ENCODE data around the gene LATS2.

LATS2 gene

DNA sequence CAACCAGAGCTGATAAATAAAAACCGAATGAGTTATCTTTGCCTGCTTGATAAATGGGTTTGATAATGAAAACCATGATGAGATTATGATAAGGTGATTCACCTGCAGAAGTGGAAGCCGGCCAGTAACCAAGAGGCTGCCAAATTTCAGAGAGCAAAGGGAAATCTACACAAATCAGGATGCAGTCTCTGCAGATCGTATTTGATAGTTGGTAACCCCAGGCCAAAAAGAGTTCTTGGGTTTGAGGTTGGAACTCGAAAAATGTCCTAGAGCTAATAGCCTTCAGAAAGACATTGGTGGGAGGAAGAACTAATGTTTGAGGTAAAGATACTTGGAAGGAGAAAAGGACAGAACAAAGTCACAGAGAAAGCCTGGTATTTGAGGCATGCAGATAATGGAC lies 9.6 kb upstream of the LATS2 start:
- Histone ChIP-seq H3K27me3 (ENCODE audit: control insufficient read depth, insufficient read depth, low read length) (peaks cover 5% of the 10 kb centered on the region), H3K4me1 (ENCODE audit: control insufficient read depth, insufficient read depth, low read length) (peaks cover 6% of the 10 kb centered on the region), H3K36me3 (ENCODE audit: control insufficient read depth, insufficient read depth, low read length) (no peaks in the 10 kb centered on the region), H3K9ac (ENCODE audit: low read length) (no peak overlapping the region), H3K9me3 (ENCODE audit: control insufficient read depth, low read length) (no peaks in the 10 kb centered on the region), H3K4me3 (ENCODE audit: low read length) (no peak overlapping the region)

DNA sequence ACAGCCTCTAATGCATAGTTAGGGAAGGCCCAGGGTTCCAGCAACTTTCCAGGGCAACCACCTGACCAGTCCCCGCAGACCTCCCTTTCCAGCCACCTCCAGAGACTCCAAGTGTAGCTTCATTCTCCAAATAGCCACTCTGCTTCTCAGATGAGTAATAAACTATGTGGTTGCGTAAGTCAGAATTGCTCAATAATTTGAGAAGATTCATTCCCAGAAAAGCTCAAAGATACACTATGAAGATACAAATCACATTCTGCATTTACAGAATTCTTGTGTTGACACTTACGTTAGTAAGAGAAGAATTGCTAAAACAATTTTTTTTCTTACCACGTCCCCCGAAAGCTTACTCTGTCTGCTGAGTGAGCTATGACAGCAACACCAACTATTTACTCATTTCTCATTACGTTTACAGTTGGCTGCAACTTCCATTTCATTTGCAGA lies 8.2 kb upstream of the LATS2 start:
- H3K9ac ChIP-seq (ENCODE audit: low read length) = no peak overlapping the region
- H3K4me1 ChIP-seq (ENCODE audit: control insufficient read depth, insufficient read depth, low read length) = no peaks in the 10 kb centered on the region
- H3K36me3 ChIP-seq (ENCODE audit: control insufficient read depth, insufficient read depth, low read length) = no peaks in the 10 kb centered on the region
- no peaks in the 10 kb centered on the region for H3K27me3 ChIP-seq (ENCODE audit: control insufficient read depth, insufficient read depth, low read length)
- no peaks in the 10 kb centered on the region for H3K9me3 ChIP-seq (ENCODE audit: control insufficient read depth, low read length)
- H3K4me3 ChIP-seq (ENCODE audit: low read length) = no peak overlapping the region

DNA sequence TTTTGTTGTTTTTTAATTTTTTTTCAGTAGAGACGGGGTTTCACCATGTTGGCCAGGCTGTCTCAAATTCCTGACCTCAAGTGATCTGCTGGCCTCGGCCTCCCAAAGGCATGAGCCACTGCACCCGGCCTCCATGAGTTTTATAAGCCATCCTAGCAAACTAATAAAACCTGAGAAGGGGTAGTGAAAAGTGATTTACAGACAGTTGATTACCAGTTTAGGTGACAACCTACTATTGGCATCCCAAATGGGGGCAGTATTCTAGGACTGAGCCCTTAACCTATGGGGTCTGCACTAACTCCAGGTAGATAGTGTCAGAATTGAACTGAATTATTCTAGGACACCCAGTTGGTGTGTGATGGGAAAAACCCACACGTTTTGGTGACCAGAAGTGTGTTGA lies 6.5 kb upstream of the LATS2 start:
- H3K36me3 ChIP-seq (ENCODE audit: control insufficient read depth, insufficient read depth, low read length) = no peaks in the 10 kb centered on the region
- no peaks in the 10 kb centered on the region for H3K27me3 ChIP-seq (ENCODE audit: control insufficient read depth, insufficient read depth, low read length)
- H3K9ac ChIP-seq (ENCODE audit: low read length) = no peak overlapping the region
- no peaks in the 10 kb centered on the region for H3K4me1 ChIP-seq (ENCODE audit: control insufficient read depth, insufficient read depth, low read length)
- no peaks in the 10 kb centered on the region for H3K9me3 ChIP-seq (ENCODE audit: control insufficient read depth, low read length)
- H3K4me3 ChIP-seq (ENCODE audit: low read length) = no peak overlapping the region

DNA sequence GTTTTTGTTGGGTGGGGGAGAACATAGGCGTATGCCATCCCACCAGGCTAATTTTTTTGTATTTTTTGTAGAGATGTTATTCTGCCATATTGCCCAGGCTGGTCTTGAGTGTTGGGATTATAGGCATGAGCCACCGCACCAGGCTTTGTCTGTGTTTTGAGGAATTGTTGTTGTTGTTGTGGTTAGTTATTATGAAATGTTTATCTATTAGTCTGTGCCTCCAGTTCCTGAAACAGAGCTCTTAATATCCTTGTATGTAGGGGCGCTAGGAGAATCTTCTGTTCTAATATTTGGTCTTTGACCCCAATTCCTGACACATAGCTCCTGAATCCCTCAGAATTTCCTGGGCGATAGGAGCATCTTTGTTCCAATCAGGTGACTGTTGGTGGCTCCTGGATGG lies 5.6 kb upstream of the LATS2 start:
- no peak overlapping the region for H3K4me3 ChIP-seq (ENCODE audit: low read length)
- H3K36me3 ChIP-seq (ENCODE audit: control insufficient read depth, insufficient read depth, low read length) = no peaks in the 10 kb centered on the region
- H3K27me3 ChIP-seq (ENCODE audit: control insufficient read depth, insufficient read depth, low read length) = no peaks in the 10 kb centered on the region

DNA sequence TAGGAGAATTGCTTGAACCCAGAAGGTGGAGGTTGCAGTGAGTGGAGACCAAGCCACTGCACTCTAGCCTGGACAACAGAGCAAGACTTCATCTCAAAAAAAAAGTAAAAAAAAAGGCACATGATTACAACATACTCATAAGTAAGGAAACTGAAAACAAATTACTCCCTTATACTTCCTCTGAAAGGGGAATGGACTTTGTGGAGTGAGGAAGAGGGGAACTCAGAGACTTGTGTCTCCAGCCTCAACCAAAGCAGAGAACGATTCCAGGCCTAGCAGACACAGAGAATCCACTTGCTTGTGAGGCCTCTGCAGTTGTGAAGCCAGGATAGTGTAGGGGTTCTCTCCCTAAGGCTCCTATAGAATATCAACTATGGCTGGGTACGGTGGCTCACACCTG lies 4.3 kb upstream of the LATS2 start:
- Histone ChIP-seq H3K9me3 (ENCODE audit: control insufficient read depth, low read length) (no peaks in the 10 kb centered on the region), H3K9ac (ENCODE audit: low read length) (no peak overlapping the region), H3K4me1 (ENCODE audit: control insufficient read depth, insufficient read depth, low read length) (no peaks in the 10 kb centered on the region), H3K36me3 (ENCODE audit: control insufficient read depth, insufficient read depth, low read length) (no peaks in the 10 kb centered on the region), H3K27me3 (ENCODE audit: control insufficient read depth, insufficient read depth, low read length) (no peaks in the 10 kb centered on the region), H3K4me3 (ENCODE audit: low read length) (no peak overlapping the region)

More for the DNA sequence above, 5.6 kb upstream of the LATS2 start:
- no peaks in the 10 kb centered on the region for H3K9me3 ChIP-seq (ENCODE audit: control insufficient read depth, low read length)
- H3K9ac ChIP-seq (ENCODE audit: low read length) = no peak overlapping the region
- no peaks in the 10 kb centered on the region for H3K4me1 ChIP-seq (ENCODE audit: control insufficient read depth, insufficient read depth, low read length)

DNA sequence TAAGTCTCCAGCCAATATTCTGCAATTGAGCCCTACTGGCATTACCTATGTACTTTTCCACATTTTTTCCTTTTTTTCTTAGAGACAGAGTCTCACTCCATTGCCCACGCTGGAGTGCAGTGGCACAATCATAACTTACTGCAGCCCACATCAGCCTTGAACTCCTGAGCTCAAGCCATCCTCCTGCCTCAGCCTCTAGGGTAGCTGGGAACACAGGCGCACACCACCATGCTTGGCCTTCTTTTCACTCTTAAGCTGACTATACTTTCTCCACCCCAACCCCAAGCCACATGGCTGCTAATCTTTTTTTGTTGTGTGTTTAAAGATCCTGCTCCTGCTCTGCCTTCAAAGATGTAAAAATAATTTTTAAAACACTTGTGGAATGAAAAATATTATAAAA lies 1.6 kb upstream of the LATS2 start:
- no peaks in the 10 kb centered on the region for H3K36me3 ChIP-seq (ENCODE audit: control insufficient read depth, insufficient read depth, low read length)
- H3K4me3 ChIP-seq (ENCODE audit: low read length) = no peak overlapping the region
- H3K9ac ChIP-seq (ENCODE audit: low read length) = no peak overlapping the region
- no peaks in the 10 kb centered on the region for H3K9me3 ChIP-seq (ENCODE audit: control insufficient read depth, low read length)
- no peaks in the 10 kb centered on the region for H3K27me3 ChIP-seq (ENCODE audit: control insufficient read depth, insufficient read depth, low read length)
- H3K4me1 ChIP-seq (ENCODE audit: control insufficient read depth, insufficient read depth, low read length) = no peaks in the 10 kb centered on the region

DNA sequence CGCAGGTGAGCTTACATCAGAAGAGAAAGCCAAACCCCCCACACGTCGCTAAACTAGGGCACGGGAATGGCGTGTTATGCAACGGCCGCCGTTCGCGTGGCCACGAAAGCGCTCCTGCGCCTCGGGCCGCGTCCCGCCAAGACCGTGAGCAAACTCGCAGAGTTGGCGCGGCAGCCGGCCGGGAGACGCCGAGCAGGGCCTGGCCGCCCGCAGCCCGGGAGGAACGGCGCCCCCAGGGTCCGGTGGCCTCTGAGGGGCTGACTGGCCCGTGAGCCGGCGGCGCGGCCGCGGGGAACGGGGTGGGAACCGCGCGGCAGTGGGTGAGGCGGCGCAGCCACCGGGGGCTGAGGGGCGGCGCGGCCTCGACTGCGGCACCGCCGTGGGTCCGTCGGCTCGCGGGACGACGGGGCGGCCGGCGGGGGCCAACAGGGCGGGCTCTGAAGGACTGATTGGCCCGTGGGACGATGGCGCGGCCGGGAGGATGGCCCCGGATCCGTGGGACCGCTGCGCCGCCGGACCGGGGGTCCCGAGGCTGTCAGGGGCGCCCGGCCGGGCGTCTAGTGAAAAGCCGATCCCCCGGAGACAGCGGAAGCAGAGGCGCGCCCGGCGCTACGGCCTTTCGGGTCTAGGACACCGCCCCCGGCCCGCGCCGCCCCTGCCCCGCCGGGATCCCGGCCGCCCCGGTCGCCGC lies 903 bp downstream of the LATS2 start:
- H3K9ac ChIP-seq (ENCODE audit: low read length) = peak overlapping the region; percentile 93
- H3K4me1 ChIP-seq (ENCODE audit: control insufficient read depth, insufficient read depth, low read length) = no peaks in the 10 kb centered on the region
- H3K9me3 ChIP-seq (ENCODE audit: control insufficient read depth, low read length) = no peaks in the 10 kb centered on the region
- H3K36me3 ChIP-seq (ENCODE audit: control insufficient read depth, insufficient read depth, low read length) = no peaks in the 10 kb centered on the region
- H3K4me3 ChIP-seq (ENCODE audit: low read length) = peak overlapping the region; percentile 43
- no peaks in the 10 kb centered on the region for H3K27me3 ChIP-seq (ENCODE audit: control insufficient read depth, insufficient read depth, low read length)

DNA sequence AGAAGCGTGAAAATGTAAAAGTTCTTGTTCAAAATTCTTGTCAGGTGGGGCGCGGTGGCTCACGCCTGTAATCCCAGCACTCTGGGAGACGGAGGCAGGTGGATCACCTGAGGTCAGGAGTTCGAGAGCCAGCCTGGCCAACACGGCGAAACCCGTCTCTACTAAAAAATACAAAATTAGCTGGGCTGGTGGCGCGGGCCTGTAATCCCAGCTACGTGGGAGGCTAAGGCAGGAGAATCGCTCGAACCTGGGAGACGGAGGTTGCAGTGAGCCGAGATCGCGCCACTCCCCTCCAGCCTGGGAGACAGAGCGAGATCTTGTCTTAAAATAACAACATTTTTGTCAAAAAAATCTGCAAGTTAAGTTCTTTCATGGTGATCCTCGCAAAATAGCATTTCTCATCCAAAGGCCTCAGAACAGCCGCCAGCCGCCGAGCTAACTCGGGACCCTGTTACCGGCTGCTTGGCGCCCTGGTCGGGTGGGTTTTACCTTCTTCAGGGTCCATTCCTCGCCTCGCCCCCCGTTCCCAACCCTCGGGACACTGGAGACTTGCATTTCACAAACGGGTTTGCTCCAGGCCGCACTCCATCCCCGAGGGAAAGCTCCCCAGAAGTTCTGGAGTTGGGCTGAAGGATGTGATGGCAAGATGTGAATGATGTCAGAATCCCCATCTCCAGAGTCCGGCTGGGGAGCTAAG lies 1.6 kb downstream of the LATS2 start:
- Histone ChIP-seq H3K4me3 (ENCODE audit: low read length) (peak overlapping the region; percentile 43), H3K27me3 (ENCODE audit: control insufficient read depth, insufficient read depth, low read length) (no peaks in the 10 kb centered on the region), H3K4me1 (ENCODE audit: control insufficient read depth, insufficient read depth, low read length) (no peaks in the 10 kb centered on the region), H3K36me3 (ENCODE audit: control insufficient read depth, insufficient read depth, low read length) (no peaks in the 10 kb centered on the region), H3K9ac (ENCODE audit: low read length) (peak overlapping the region; percentile 93), H3K9me3 (ENCODE audit: control insufficient read depth, low read length) (no peaks in the 10 kb centered on the region)

DNA sequence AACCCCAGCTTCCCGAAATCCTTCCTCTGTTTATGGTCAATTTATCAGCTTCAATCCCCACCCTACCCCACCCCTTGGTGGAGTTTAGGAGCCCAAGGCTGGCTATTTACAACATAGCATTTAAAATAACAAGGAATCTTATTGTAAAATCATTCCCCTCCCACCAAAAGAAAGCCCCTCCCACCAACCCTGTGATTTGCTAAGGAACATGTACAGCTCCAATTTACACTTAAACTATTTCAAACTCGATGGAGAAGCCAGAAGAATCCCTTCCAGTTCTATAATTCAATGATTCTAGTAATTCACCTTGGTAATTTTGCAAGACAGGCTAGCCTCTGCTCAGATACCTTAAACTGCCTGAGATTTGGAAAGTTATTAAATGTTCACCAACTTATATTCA lies 3.0 kb downstream of the LATS2 start:
- Histone ChIP-seq H3K27me3 (ENCODE audit: control insufficient read depth, insufficient read depth, low read length) (no peaks in the 10 kb centered on the region), H3K4me3 (ENCODE audit: low read length) (no peak overlapping the region), H3K4me1 (ENCODE audit: control insufficient read depth, insufficient read depth, low read length) (no peaks in the 10 kb centered on the region), H3K36me3 (ENCODE audit: control insufficient read depth, insufficient read depth, low read length) (no peaks in the 10 kb centered on the region), H3K9me3 (ENCODE audit: control insufficient read depth, low read length) (no peaks in the 10 kb centered on the region), H3K9ac (ENCODE audit: low read length) (no peak overlapping the region)

DNA sequence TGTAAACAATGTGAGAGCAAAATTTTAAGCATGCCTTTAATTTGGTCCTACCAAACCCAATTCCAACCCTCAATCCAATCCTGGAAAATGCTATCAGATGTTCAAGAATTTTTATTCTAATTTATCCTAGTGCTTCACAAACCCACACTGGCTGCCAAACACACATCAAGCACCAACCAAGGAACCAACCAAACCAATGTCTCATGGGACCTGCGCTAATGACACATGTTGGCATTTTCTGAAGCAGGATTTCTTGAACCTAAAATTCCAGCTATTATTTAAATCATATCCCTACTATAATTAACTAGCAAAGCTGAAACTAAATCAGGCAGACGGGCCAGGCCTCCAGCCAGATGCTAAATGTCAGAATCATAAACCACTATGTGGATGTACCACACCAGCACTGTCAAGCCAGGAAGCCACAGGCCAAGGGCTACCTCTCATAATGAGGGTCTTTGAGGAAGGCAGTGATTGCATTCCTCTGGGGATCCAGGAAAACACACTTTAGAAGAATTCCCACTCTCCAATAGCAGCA lies 5.8 kb downstream of the LATS2 start:
- Histone ChIP-seq H3K27me3 (ENCODE audit: control insufficient read depth, insufficient read depth, low read length) (no peaks in the 10 kb centered on the region), H3K36me3 (ENCODE audit: control insufficient read depth, insufficient read depth, low read length) (no peaks in the 10 kb centered on the region), H3K9me3 (ENCODE audit: control insufficient read depth, low read length) (no peaks in the 10 kb centered on the region), H3K9ac (ENCODE audit: low read length) (no peak overlapping the region), H3K4me3 (ENCODE audit: low read length) (no peak overlapping the region), H3K4me1 (ENCODE audit: control insufficient read depth, insufficient read depth, low read length) (no peaks in the 10 kb centered on the region)

DNA sequence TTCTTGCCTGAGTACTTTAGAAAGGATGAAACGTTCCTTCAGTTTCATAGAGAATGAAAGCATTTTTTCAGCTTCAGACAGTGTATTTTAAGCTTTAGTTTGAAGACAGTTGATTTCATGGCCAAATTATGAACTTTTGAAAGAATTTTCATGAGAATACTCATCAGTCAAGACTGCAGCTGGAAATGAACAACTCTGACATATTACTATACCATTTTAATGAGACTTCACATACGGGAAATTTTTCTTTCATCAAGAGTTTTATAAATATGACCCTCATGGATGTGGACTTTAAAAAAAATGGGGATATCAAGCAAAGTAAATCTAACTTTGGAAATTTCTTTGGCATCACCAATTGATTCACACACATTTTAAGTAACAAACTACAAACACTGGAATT lies 6.4 kb downstream of the LATS2 start:
- no peaks in the 10 kb centered on the region for H3K36me3 ChIP-seq (ENCODE audit: control insufficient read depth, insufficient read depth, low read length)
- no peaks in the 10 kb centered on the region for H3K9me3 ChIP-seq (ENCODE audit: control insufficient read depth, low read length)
- no peaks in the 10 kb centered on the region for H3K4me1 ChIP-seq (ENCODE audit: control insufficient read depth, insufficient read depth, low read length)
- no peak overlapping the region for H3K4me3 ChIP-seq (ENCODE audit: low read length)
- H3K27me3 ChIP-seq (ENCODE audit: control insufficient read depth, insufficient read depth, low read length) = no peaks in the 10 kb centered on the region
- H3K9ac ChIP-seq (ENCODE audit: low read length) = no peak overlapping the region

DNA sequence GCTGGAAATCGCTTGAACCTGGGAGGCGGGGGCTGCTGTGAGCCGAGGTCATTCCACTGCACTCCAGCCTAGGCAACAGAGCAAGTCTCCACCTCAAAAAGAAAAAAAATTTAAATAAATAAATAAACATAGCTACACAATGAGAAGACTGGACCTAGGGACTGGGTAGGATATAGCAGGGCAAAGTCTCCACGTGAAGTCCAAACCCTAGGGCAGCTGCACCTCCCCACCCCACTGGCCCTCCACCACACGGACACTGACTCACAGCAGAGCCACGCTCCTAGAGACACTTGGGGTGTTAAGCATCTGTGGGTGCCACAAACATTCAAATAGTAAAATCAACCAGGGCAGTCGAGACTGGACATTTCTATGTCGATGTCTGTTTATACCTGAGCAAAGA lies 7.1 kb downstream of the LATS2 start:
- no peaks in the 10 kb centered on the region for H3K9me3 ChIP-seq (ENCODE audit: control insufficient read depth, low read length)
- H3K4me1 ChIP-seq (ENCODE audit: control insufficient read depth, insufficient read depth, low read length) = no peaks in the 10 kb centered on the region
- H3K27me3 ChIP-seq (ENCODE audit: control insufficient read depth, insufficient read depth, low read length) = no peaks in the 10 kb centered on the region
- no peak overlapping the region for H3K9ac ChIP-seq (ENCODE audit: low read length)
- no peaks in the 10 kb centered on the region for H3K36me3 ChIP-seq (ENCODE audit: control insufficient read depth, insufficient read depth, low read length)
- H3K4me3 ChIP-seq (ENCODE audit: low read length) = no peak overlapping the region
